A673 (cell line): Measurements from ENCODE around the gene KCNJ15. TPM values are rescaled to one million over a fixed set of nuclear protein-coding genes. Genes with fewer than 3 reads are reported as not detected.

Experiments used
- BruUV-seq: library from RNA; stranded (reverse); fragments of 400-500 nt; replicated peaks from 2 replicates; lab custom pipeline; 2021; lab: Mats Ljungman, UMichigan
- CTCF ChIA-PET: fragments of 300-600 bp; sonication (Branson Sonifier 250); formaldehyde crosslinking; loops from one replicate; lab custom pipeline; 2022; ENCODE audit warnings: antibody characterized with exemption; lab: Charles Lee
- POLR2A ChIA-PET: fragments of 300-600 bp; sonication (Branson Sonifier 250); formaldehyde crosslinking; loops from one replicate; lab custom pipeline; 2022; ENCODE audit warnings: antibody characterized with exemption; ENCODE audit not compliant: low non-redundant PET; lab: Charles Lee
- DNase-seq: peaks from one replicate; pipeline ENCODE4 v3.0.0-alpha.2; 2015; ENCODE audit warnings: low spot score
- H3K27ac ChIP-seq: fragments of 200-600 bp; sonication (generic); 2 replicates; pipeline ENCODE4 v1.5.1; 2016; ENCODE audit warnings: mixed run types, low read depth, mild to moderate bottlenecking, mixed read lengths, antibody characterized with exemption, low read length; ENCODE audit not compliant: poor library complexity, severe bottlenecking
- H3K27me3 ChIP-seq: fragments of 200-600 bp; sonication (generic); replicated peaks from 2 replicates; pipeline ENCODE4 v1.6.1; 2017; ENCODE audit warnings: mixed run types, low read depth, mild to moderate bottlenecking, mixed read lengths, antibody characterized with exemption, low read length; ENCODE audit not compliant: insufficient read depth, poor library complexity
- H3K36me3 ChIP-seq: fragments of 200-600 bp; sonication (generic); 2 replicates; pipeline ENCODE4 v1.6.1; 2016; ENCODE audit warnings: mixed run types, mild to moderate bottlenecking, mixed read lengths, antibody characterized with exemption, low read length; ENCODE audit not compliant: insufficient read depth, poor library complexity, severe bottlenecking
- H3K4me1 ChIP-seq: fragments of 200-600 bp; sonication (generic); 2 replicates; pipeline ENCODE4 v1.6.1; 2017; ENCODE audit warnings: mixed run types, mild to moderate bottlenecking, mixed read lengths, antibody characterized with exemption, low read length; ENCODE audit not compliant: insufficient read depth, poor library complexity, severe bottlenecking
- H3K4me3 ChIP-seq: fragments of 200-600 bp; sonication (generic); 2 replicates; pipeline ENCODE4 v1.5.1; 2016; ENCODE audit warnings: low read depth, mixed run types, mild to moderate bottlenecking, mixed read lengths, low read length; ENCODE audit not compliant: poor library complexity, severe bottlenecking
- H3K9me3 ChIP-seq: fragments of 200-600 bp; sonication (generic); 2 replicates; pipeline ENCODE4 v1.6.1; 2016; ENCODE audit warnings: mixed run types, low read depth, mild to moderate bottlenecking, mixed read lengths, antibody characterized with exemption, low read length; ENCODE audit not compliant: poor library complexity, severe bottlenecking
- EZH2 ChIP-seq: fragments of 200-600 bp; sonication (generic); IDR thresholded peaks from 2 replicates; pipeline ENCODE4 v1.6.1; 2017; ENCODE audit warnings: borderline replicate concordance, low read depth, mild to moderate bottlenecking, mixed read lengths, antibody characterized with exemption, low read length; ENCODE audit not compliant: poor library complexity, severe bottlenecking
- intact Hi-C: fragments of 100-400 bp; cut with micrococcal nuclease; formaldehyde crosslinking; loops from one replicate; pipeline ENCODE4 v1.10.0; 2022; ENCODE audit not compliant: unreplicated experiment
- total RNA-seq: library from RNA; stranded (reverse); gene quantifications from 2 replicates; pipeline ENCODE4 v1.2.3, GENCODE V29; 2021
- TF ChIP-seq, protein P1 (sequence below): fragments of 300-800, 200-600 bp; sonication (generic); conservative IDR thresholded peaks from 2 replicates; pipeline ENCODE4 v1.5.1; 2017; ENCODE audit warnings: low read depth, mild to moderate bottlenecking, antibody characterized with exemption, low read length, moderate library complexity, mixed read lengths

The KCNJ15 gene
- total RNA-seq, 1 experiment from 2014 or later, result not detected

DNA sequence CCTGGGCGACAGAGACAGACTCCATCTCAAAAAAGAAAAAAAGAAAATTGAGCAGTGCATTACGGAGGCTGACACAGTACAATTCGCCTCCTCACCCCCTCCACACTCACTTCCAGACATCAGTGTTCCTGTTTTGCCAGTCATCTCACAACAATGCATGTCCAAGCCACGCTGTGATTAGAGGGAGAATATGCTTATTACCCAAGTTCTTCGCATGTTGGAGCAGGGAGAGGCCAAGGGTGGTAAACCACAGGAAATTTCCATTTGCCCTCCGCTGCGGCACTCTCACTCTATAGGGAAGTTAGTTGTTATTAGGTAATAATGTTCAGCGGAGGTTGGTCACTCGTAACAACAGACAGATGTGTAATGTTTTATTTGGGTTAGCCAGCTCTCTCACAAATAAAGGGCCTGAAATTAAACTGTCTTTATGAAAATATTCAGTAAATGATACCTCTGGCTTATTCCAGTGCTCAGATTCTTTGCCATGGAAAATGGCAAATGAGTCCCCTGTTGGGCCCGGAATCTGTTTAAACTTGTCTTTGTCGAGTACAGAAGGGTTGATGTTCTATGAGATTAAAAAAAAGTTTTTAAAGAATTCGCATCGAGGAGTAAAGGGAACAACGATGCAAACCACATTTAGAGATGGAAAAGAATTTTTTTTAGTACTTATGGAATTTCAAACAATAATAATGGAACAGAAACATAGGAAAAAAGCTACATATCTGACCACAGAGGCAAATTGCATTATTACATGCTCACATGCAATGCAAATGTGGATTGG, 33.1 kb downstream of the KCNJ15 start:
- Histone ChIP-seq H3K4me1 (no peaks in the 10 kb centered on the region), H3K4me3 (no peak overlapping the region), H3K27ac (no peak overlapping the region), H3K27me3 (peaks cover 71% of the 10 kb centered on the region), H3K9me3 (no peaks in the 10 kb centered on the region), H3K36me3 (no peaks in the 10 kb centered on the region)
- TF ChIP-seq EZH2, result no peak
- TF ChIP-seq, protein P1, sequence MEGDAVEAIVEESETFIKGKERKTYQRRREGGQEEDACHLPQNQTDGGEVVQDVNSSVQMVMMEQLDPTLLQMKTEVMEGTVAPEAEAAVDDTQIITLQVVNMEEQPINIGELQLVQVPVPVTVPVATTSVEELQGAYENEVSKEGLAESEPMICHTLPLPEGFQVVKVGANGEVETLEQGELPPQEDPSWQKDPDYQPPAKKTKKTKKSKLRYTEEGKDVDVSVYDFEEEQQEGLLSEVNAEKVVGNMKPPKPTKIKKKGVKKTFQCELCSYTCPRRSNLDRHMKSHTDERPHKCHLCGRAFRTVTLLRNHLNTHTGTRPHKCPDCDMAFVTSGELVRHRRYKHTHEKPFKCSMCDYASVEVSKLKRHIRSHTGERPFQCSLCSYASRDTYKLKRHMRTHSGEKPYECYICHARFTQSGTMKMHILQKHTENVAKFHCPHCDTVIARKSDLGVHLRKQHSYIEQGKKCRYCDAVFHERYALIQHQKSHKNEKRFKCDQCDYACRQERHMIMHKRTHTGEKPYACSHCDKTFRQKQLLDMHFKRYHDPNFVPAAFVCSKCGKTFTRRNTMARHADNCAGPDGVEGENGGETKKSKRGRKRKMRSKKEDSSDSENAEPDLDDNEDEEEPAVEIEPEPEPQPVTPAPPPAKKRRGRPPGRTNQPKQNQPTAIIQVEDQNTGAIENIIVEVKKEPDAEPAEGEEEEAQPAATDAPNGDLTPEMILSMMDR, result no peak
- no TSS peak for BruUV-seq
- intact Hi-C loops, result no loop called here
- DNase-seq, result peak; percentile 1
- CTCF ChIA-PET, result no interaction called here
- POLR2A ChIA-PET, result no interaction called here

DNA sequence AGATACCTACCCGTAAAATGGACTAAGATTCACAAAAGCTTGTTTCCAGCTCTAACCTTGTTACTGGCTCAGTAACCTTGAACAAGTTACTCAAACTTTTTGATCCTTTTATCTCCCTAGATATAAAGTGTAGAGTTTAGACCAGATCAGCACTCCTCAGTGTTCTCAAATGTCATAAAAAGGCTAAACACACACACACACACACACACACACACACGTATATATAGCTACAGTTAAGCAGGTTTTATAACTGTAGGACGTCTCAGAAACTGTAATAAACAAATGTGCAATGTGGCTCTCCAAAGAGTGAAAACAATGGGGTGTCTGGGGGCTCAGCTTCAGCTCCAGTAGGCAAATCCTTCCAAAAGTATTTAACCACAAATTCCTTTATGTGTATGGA, 34.0 kb downstream of the KCNJ15 start:
- no peak for DNase-seq
- intact Hi-C loops, result no loop called here
- no TSS peak for BruUV-seq
- ChIA-PET POLR2A (no interaction called here), CTCF (no interaction called here)
- H3K27ac ChIP-seq, result no peak overlapping the region
- peaks cover 77% of the 10 kb centered on the region for H3K27me3 ChIP-seq
- no peaks in the 10 kb centered on the region for H3K36me3 ChIP-seq
- H3K4me3 ChIP-seq, result no peak overlapping the region
- no peak for TF ChIP-seq EZH2
- TF ChIP-seq, protein P1, result no peak
- no peaks in the 10 kb centered on the region for H3K9me3 ChIP-seq
- no peaks in the 10 kb centered on the region for H3K4me1 ChIP-seq

DNA sequence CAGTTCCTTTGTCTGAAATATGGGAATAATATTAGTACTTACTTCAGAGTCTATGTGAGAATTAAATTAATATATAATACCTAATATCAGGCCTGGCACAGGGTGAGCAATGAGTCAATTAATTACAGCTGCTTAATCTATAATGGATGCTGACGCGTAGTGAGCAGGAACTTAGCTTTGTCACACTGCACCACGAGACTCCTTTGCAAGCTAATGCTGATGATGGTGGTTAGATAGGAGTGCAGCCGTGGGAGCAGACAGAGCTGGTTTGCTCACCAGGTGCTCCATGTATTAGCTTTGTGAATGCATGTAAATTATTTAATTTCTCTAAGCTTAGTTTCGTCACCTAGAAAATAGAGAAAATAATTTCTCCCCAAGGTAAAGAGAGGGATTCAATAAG, 35.1 kb downstream of the KCNJ15 start:
- POLR2A ChIA-PET, result no interaction called here
- DNase-seq, result no peak

More for the DNA sequence above, 35.1 kb downstream of the KCNJ15 start:
- Histone ChIP-seq H3K4me3 (no peak overlapping the region), H3K27ac (no peak overlapping the region), H3K4me1 (no peaks in the 10 kb centered on the region), H3K27me3 (peaks cover 86% of the 10 kb centered on the region), H3K9me3 (no peaks in the 10 kb centered on the region), H3K36me3 (no peaks in the 10 kb centered on the region)
- TF ChIP-seq, protein P1, result no peak
- TF ChIP-seq EZH2, result no peak
- BruUV-seq, result no TSS peak
- intact Hi-C loops, result no loop called here
- CTCF ChIA-PET, result no interaction called here
